MCF 10A (cell line): ENCODE measurements around the gene RPS13. TPM values are rescaled to one million over a fixed set of nuclear protein-coding genes. Genes with fewer than 3 reads are reported as not detected.
"Not testable (repeated sequence)": the region's sequence is repeated elsewhere in the genome, so short reads cannot be mapped to it uniquely, and the experiment has no call there.

Experiments
- BruUV-seq: library from RNA; stranded (reverse); fragments of 400-500 nt; replicated peaks from 2 replicates; lab custom pipeline; 2021; lab: Mats Ljungman, UMichigan
- CTCF ChIA-PET: fragments of 300-600 bp; sonication (Branson Sonifier 250); formaldehyde crosslinking; extraction: SDS; loops from one replicate; lab custom pipeline; 2021; ENCODE audit warnings: antibody characterized with exemption, inconsistent platforms; lab: Yijun Ruan, JAX
- POLR2A ChIA-PET: fragments of 300-600, 350-650 bp; sonication (Branson Sonifier 250); formaldehyde crosslinking; extraction: SDS; loops from one replicate; lab custom pipeline; 2020; ENCODE audit warnings: antibody characterized with exemption, inconsistent platforms; lab: Yijun Ruan, JAX
- DNase-seq: peaks from one replicate; pipeline ENCODE4 v3.0.0-alpha.2; 2018; ENCODE audit not compliant: unreplicated experiment
- H3K27ac Mint-ChIP-seq: one replicate; pipeline ENCODE4 v1.8.0; 2022; ENCODE audit warnings: mild to moderate bottlenecking, low read depth, mixed read lengths; ENCODE audit not compliant: unreplicated experiment
- H3K27me3 Mint-ChIP-seq: one replicate; pipeline ENCODE4 v1.8.0; 2022; ENCODE audit warnings: mixed read lengths; ENCODE audit not compliant: insufficient read depth, unreplicated experiment
- H3K36me3 Mint-ChIP-seq: one replicate; pipeline ENCODE4 v1.8.0; 2022; ENCODE audit warnings: mild to moderate bottlenecking, moderate library complexity, mixed read lengths; ENCODE audit not compliant: insufficient read depth, unreplicated experiment
- H3K4me1 Mint-ChIP-seq: one replicate; pipeline ENCODE4 v1.8.0; 2022; ENCODE audit warnings: mixed read lengths; ENCODE audit not compliant: insufficient read depth, unreplicated experiment
- H3K4me3 Mint-ChIP-seq: one replicate; pipeline ENCODE4 v1.8.0; 2022; ENCODE audit warnings: mild to moderate bottlenecking, moderate library complexity, mixed read lengths; ENCODE audit not compliant: unreplicated experiment
- H3K9me3 Mint-ChIP-seq: one replicate; pipeline ENCODE4 v1.8.0; 2022; ENCODE audit warnings: mixed read lengths; ENCODE audit not compliant: unreplicated experiment
- intact Hi-C: fragments of 100-400 bp; cut with micrococcal nuclease; formaldehyde crosslinking; loops from 2 replicates; pipeline ENCODE4 v1.14.1; 2022
- total RNA-seq: library from RNA; stranded (reverse); gene quantifications from 2 replicates; pipeline ENCODE4 v1.2.3, GENCODE V29; 2022
- TF ChIP-seq, protein P1 (sequence below): fragments of 200-600 bp; IDR thresholded peaks from one replicate; pipeline ENCODE4 v1.8.0; 2022; ENCODE audit warnings: antibody characterized with exemption, mild to moderate bottlenecking; ENCODE audit not compliant: unreplicated experiment

The RPS13 gene
- total RNA-seq, 1 experiment from 2014 or later: 1,551 TPM

DNA sequence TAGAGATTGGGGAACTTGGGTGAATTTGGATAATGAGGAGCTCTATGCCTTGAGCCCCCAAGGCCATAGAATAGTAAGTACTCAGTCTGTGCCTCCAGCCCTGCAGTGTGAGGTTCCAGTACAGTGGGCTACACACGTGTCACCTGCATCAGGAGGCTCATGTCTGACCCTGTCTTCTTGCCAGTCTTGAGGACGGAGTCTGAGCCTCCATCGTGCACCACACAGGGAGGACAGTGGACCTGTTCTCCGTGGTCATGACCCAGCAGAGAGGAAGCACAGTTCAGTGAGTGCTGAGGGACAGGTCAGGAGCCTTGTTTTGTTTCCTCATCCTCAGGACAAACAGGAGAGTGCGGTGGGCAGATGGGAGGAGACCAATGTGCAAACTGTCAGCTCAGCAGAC is 30.8 kb downstream of the RPS13 start:
- ChIA-PET CTCF (interaction anchor here (0.8 kb wide), 1 partner anchor 17 kb away, joined by 3 read pairs; no protein-coding TSS in a partner anchor), POLR2A (no interaction called here)
- intact Hi-C loops: no loop called here
- Mint-ChIP-seq H3K27ac (no peak overlapping the region), H3K4me1 (no peaks in the 10 kb centered on the region), H3K9me3 (no peaks in the 10 kb centered on the region), H3K27me3 (no peaks in the 10 kb centered on the region), H3K4me3 (no peak overlapping the region), H3K36me3 (no peaks in the 10 kb centered on the region)
- DNase-seq: no peak
- BruUV-seq: no TSS peak
- TF ChIP-seq, protein P1, sequence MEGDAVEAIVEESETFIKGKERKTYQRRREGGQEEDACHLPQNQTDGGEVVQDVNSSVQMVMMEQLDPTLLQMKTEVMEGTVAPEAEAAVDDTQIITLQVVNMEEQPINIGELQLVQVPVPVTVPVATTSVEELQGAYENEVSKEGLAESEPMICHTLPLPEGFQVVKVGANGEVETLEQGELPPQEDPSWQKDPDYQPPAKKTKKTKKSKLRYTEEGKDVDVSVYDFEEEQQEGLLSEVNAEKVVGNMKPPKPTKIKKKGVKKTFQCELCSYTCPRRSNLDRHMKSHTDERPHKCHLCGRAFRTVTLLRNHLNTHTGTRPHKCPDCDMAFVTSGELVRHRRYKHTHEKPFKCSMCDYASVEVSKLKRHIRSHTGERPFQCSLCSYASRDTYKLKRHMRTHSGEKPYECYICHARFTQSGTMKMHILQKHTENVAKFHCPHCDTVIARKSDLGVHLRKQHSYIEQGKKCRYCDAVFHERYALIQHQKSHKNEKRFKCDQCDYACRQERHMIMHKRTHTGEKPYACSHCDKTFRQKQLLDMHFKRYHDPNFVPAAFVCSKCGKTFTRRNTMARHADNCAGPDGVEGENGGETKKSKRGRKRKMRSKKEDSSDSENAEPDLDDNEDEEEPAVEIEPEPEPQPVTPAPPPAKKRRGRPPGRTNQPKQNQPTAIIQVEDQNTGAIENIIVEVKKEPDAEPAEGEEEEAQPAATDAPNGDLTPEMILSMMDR: no peak

DNA sequence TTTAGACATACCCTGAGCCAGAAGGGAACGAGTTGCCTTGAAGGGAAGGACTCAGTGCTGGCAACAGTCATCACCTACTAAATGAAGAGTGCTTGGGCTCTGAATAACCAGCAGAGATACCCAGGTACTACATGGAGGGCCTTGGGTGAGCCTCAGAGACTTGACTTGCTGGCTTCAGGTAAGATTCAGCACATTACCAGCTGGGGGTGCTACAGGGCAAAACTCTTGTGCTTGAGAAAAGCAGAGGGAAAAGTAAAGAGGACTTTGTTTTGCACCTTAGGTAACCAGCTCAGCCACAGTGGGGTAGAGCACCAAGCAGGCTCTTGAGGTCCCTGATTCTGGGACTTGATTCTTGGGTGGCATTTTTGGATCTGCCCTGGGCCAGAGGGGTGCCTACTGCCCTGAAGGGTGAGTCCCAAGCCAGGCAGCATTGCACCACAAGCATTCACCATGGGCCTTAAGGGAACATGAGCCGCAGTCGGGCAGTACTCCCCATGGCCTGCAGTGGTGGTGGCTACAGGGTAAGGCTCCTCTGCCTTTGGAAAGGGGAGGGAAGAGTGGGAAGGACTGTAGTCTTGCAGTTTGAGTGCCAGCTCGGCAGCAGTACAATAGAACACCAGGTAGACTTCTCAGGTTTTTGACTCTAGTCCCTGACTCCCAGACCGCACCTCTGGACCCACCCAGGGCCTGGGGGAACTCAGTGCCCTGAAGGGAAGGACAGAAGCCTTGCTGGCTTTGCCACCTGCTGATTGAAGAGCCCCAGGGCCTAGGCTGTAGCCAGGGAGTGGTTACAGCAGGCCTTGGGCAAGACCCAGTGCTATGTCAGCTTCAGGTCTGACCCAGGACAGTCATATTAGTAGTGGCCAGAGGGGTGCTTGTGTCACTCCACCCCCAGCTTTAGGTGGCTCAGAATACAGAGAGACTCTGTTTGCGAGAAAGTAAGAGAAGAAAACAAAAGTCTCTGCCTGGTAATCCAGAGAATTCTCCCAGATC is 40.5 kb downstream of the RPS13 start:
- TF ChIP-seq, protein P1: no peak
- intact Hi-C loops: no loop called here
- Mint-ChIP-seq H3K36me3 (no peaks in the 10 kb centered on the region), H3K4me1 (no peaks in the 10 kb centered on the region), H3K9me3 (no peaks in the 10 kb centered on the region), H3K27me3 (no peaks in the 10 kb centered on the region), H3K4me3 (no peak overlapping the region), H3K27ac (no peak overlapping the region)
- POLR2A ChIA-PET: no interaction called here
- BruUV-seq: no TSS peak
- peak; percentile 19 for DNase-seq
- CTCF ChIA-PET: interaction anchor here (0.6 to 0.9 kb wide), 5 partner anchors 14 to 832 kb away, joined by 3 to 7 read pairs (median 4); no protein-coding TSS in a partner anchor

DNA sequence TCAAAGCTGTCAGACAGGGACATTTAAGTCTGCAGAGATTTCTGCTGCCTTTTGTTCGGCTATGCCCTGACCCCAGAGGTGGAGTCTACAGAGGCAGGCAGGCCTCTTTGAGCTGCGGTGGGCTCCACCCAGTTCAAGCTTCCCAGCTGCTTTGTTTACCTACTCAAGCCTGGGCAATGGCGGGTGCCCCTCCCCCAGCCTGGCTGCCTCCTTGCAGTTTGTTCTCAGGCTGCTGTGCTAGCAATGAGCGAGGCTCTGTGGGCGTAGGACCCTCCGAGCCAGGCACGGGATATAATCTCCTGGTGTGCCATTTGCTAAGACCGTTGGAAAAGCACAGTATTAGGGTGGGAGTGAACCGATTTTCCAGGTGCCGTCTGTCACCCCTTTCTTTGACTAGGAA is 43.4 kb downstream of the RPS13 start:
- H3K27me3 Mint-ChIP-seq, H3K4me3 Mint-ChIP-seq, BruUV-seq, H3K36me3 Mint-ChIP-seq, H3K27ac Mint-ChIP-seq, H3K4me1 Mint-ChIP-seq, POLR2A ChIA-PET, intact Hi-C loops, H3K9me3 Mint-ChIP-seq, CTCF ChIA-PET, DNase-seq: not testable (repeated sequence)

DNA sequence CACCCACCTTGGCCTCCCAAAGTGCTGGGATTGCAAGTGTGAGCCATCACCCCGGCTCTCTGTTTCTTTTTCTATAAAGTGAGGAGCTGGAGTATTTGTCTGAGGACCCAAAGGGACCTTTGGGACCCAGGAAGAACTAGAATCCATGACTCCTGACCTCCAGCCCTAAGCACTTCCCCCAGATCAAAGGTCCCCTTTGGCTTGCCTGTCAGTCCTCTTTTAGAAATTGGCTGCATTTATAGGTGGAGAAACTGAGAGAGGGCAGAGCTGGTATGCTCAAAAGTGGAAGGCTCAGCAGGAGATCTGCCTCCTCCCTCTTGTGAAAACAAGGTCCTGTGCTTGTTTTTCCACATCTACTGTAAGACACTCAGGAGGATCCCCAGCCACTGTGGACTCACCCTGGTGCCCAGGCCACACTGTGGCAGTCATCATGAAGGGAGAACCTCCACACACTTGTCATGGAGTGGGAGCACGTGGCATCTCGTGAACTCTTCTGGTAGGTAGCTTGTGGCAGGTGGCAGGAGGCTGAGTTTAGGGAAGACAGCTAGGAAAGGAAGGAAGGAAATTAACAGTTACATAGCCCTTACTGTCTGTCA is 50.9 kb downstream of the RPS13 start:
- TF ChIP-seq, protein P1: no peak
- no peak overlapping the region for H3K4me3 Mint-ChIP-seq
- no peaks in the 10 kb centered on the region for H3K27me3 Mint-ChIP-seq
- CTCF ChIA-PET: interaction anchor here (0.6 to 0.8 kb wide), 3 partner anchors 80 to 243 kb away, joined by 3 read pairs; no protein-coding TSS in a partner anchor
- no peaks in the 10 kb centered on the region for H3K4me1 Mint-ChIP-seq
- no peaks in the 10 kb centered on the region for H3K36me3 Mint-ChIP-seq
- no peaks in the 10 kb centered on the region for H3K9me3 Mint-ChIP-seq
- no peak overlapping the region for H3K27ac Mint-ChIP-seq
- DNase-seq: no peak
- intact Hi-C loops: no loop called here
- POLR2A ChIA-PET: no interaction called here
- BruUV-seq: no TSS peak
